ENCODE results near the gene C10orf53.
"Not testable (repeated sequence)": the region's sequence is repeated elsewhere in the genome, so short reads cannot be mapped to it uniquely, and the experiment has no call there.

C10orf53 gene

DNA sequence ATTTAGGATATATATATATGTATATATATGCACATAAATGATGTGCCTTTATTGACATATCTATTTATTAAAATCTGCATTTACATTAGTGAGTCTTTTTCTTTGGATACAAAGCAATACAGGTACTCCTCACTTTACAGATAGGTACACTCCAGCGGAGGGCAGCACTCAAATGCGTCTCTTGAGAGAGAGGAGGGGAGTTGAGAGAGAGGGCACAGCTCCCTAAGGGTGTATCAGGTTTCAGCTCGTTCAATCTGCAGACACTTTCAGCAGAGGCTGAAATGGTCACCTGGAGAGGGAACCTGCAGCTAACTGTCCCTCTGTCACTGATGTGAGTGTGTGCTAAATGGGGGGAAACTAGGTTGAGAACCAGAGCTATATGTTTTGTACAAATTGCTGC is 21.5 kb downstream of the C10orf53 start:
- DNase-seq (ENCODE audit: low read depth, low spot score) = no peak

GRCh38 chr10:49707585-49707984 is 28.1 kb downstream of the C10orf53 start:
- DNase-seq (ENCODE audit: low read depth, low spot score) = no peak
- TF ChIP-seq POLR2AphosphoS5 (IDR thresholded peaks at IDR 0.05; ENCODE audit: borderline replicate concordance, low read depth, low read length) (no peak), EZH2 (IDR thresholded peaks at IDR 0.05) (no peak), FOXP2 (optimal IDR thresholded peaks at IDR 0.05; ENCODE audit: control extremely low read depth, extremely low read length, insufficient read depth) (no peak)
- no peaks in the 10 kb centered on the region for H3K36me3 ChIP-seq (ENCODE audit: insufficient read depth, low read length)
- no peak overlapping the region for H3K9ac ChIP-seq (ENCODE audit: insufficient read length)
- no peaks in the 10 kb centered on the region for H3K9me3 ChIP-seq (ENCODE audit: low read depth, low read length)
- no peak overlapping the region for H3K4me3 ChIP-seq
- no peak overlapping the region for H3K27ac ChIP-seq

More for the DNA sequence above, 21.5 kb downstream of the C10orf53 start:
- Histone ChIP-seq H3K27ac (no peak overlapping the region), H3K36me3 (ENCODE audit: insufficient read depth, low read length) (no peaks in the 10 kb centered on the region), H3K4me3 (no peak overlapping the region), H3K9me3 (ENCODE audit: low read depth, low read length) (no peaks in the 10 kb centered on the region), H3K9ac (ENCODE audit: insufficient read length) (no peak overlapping the region)
- TF ChIP-seq POLR2AphosphoS5 (IDR thresholded peaks at IDR 0.05; ENCODE audit: borderline replicate concordance, low read depth, low read length) (no peak), FOXP2 (optimal IDR thresholded peaks at IDR 0.05; ENCODE audit: control extremely low read depth, extremely low read length, insufficient read depth) (no peak), EZH2 (IDR thresholded peaks at IDR 0.05) (no peak)

DNA sequence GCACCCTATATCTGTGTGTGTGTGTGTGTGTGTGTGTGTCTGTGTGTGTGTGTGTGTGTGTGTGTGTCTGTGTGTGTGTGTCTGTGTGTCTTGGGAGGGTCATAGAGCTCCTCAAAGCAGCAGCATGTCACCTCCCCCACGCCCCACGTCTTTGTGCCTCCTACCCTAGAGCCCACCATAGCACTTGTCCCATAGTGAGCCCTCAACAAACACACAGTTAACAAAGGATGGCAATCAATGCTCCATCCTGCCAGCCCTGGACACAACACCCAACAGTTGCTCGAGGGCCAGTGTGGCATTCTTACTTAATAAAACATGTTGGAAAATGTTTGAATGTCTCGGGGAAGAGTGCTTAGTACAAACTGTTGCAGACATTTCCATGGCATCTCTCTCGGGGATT is 30.5 kb downstream of the C10orf53 start:
- no peaks in the 10 kb centered on the region for H3K9me3 ChIP-seq (ENCODE audit: low read depth, low read length)
- H3K9ac ChIP-seq (ENCODE audit: insufficient read length) = no peak overlapping the region
- H3K27ac ChIP-seq = no peak overlapping the region
- DNase-seq (ENCODE audit: low read depth, low spot score) = no peak
- no peaks in the 10 kb centered on the region for H3K36me3 ChIP-seq (ENCODE audit: insufficient read depth, low read length)
- no peak overlapping the region for H3K4me3 ChIP-seq
- TF ChIP-seq POLR2AphosphoS5 (IDR thresholded peaks at IDR 0.05; ENCODE audit: borderline replicate concordance, low read depth, low read length) (no peak), EZH2 (IDR thresholded peaks at IDR 0.05) (no peak)

GRCh38 chr10:49710966-49711365 is 31.5 kb downstream of the C10orf53 start:
- no peaks in the 10 kb centered on the region for H3K36me3 ChIP-seq (ENCODE audit: insufficient read depth, low read length)
- no peak overlapping the region for H3K9ac ChIP-seq (ENCODE audit: insufficient read length)
- no peak for TF ChIP-seq POLR2AphosphoS5 (IDR thresholded peaks at IDR 0.05; ENCODE audit: borderline replicate concordance, low read depth, low read length)
- TF ChIP-seq EZH2 (IDR thresholded peaks at IDR 0.05) = no peak
- TF ChIP-seq FOXP2 (optimal IDR thresholded peaks at IDR 0.05; ENCODE audit: control extremely low read depth, extremely low read length, insufficient read depth) = no peak
- no peak overlapping the region for H3K27ac ChIP-seq
- no peak for DNase-seq (ENCODE audit: low read depth, low spot score)
- H3K9me3 ChIP-seq (ENCODE audit: low read depth, low read length) = no peaks in the 10 kb centered on the region
- no peak overlapping the region for H3K4me3 ChIP-seq

- Histone ChIP-seq H3K36me3 (ENCODE audit: insufficient read depth, low read length) (no peaks in the 10 kb centered on the region), H3K27ac (no peak overlapping the region), H3K4me3 (no peak overlapping the region), H3K9me3 (ENCODE audit: low read depth, low read length) (no peaks in the 10 kb centered on the region), H3K9ac (ENCODE audit: insufficient read length) (no peak overlapping the region)
- DNase-seq (ENCODE audit: low read depth, low spot score) = no peak
- no peak for TF ChIP-seq EZH2 (IDR thresholded peaks at IDR 0.05)
- no peak for TF ChIP-seq POLR2AphosphoS5 (IDR thresholded peaks at IDR 0.05; ENCODE audit: borderline replicate concordance, low read depth, low read length)
- no peak for TF ChIP-seq FOXP2 (optimal IDR thresholded peaks at IDR 0.05; ENCODE audit: control extremely low read depth, extremely low read length, insufficient read depth)
These were observed 32.0 kb downstream of the C10orf53 start for GRCh38 chr10:49711481-49711880.

GRCh38 chr10:49713266-49713665 is 33.8 kb downstream of the C10orf53 start:
- Histone ChIP-seq H3K36me3 (ENCODE audit: insufficient read depth, low read length) (no peaks in the 10 kb centered on the region), H3K9ac (ENCODE audit: insufficient read length) (no peak overlapping the region), H3K4me3 (no peak overlapping the region), H3K27ac (no peak overlapping the region), H3K9me3 (ENCODE audit: low read depth, low read length) (no peaks in the 10 kb centered on the region)
- no peak for DNase-seq (ENCODE audit: low read depth, low spot score)
- TF ChIP-seq EZH2 (IDR thresholded peaks at IDR 0.05) (no peak), POLR2AphosphoS5 (IDR thresholded peaks at IDR 0.05; ENCODE audit: borderline replicate concordance, low read depth, low read length) (no peak), FOXP2 (optimal IDR thresholded peaks at IDR 0.05; ENCODE audit: control extremely low read depth, extremely low read length, insufficient read depth) (no peak)

GRCh38 chr10:49715157-49715556 is 35.7 kb downstream of the C10orf53 start:
- H3K4me3 ChIP-seq; DNase-seq (ENCODE audit: low read depth, low spot score); H3K27ac ChIP-seq; H3K9ac ChIP-seq (ENCODE audit: insufficient read length); H3K36me3 ChIP-seq (ENCODE audit: insufficient read depth, low read length); H3K9me3 ChIP-seq (ENCODE audit: low read depth, low read length): not testable (repeated sequence)

- no peak overlapping the region for H3K4me3 ChIP-seq
- TF ChIP-seq EZH2 (IDR thresholded peaks at IDR 0.05) = no peak
- no peak for TF ChIP-seq POLR2AphosphoS5 (IDR thresholded peaks at IDR 0.05; ENCODE audit: borderline replicate concordance, low read depth, low read length)
- TF ChIP-seq FOXP2 (optimal IDR thresholded peaks at IDR 0.05; ENCODE audit: control extremely low read depth, extremely low read length, insufficient read depth) = no peak
- no peak for DNase-seq (ENCODE audit: low read depth, low spot score)
These were observed 47.1 kb downstream of the C10orf53 start for GRCh38 chr10:49726593-49726992.

DNA sequence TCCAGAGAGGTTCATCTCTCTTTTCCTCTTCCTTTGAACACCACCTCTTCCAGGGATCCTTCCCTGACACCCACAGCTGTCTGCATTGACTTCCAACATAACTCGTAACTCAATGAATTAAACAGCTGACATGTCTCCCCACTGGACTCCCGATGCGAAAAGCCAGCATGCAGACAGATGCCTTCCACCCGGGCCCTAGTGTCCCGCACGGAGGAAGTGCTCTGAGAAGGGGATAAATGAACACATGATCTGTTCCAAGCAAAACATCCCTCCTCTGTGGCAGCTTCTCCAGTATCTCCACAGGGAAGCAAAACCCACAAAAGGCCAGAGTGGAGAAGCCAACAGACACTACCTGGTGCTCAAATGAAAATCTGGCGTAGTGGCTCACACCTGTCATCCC is 54.4 kb downstream of the C10orf53 start:
- Histone ChIP-seq H3K27ac (no peak overlapping the region), H3K36me3 (ENCODE audit: insufficient read depth, low read length) (no peaks in the 10 kb centered on the region), H3K9ac (ENCODE audit: insufficient read length) (no peak overlapping the region), H3K4me3 (no peak overlapping the region), H3K9me3 (ENCODE audit: low read depth, low read length) (no peaks in the 10 kb centered on the region)
- no peak for DNase-seq (ENCODE audit: low read depth, low spot score)
- TF ChIP-seq EZH2 (IDR thresholded peaks at IDR 0.05) (no peak), FOXP2 (optimal IDR thresholded peaks at IDR 0.05; ENCODE audit: control extremely low read depth, extremely low read length, insufficient read depth) (no peak), POLR2AphosphoS5 (IDR thresholded peaks at IDR 0.05; ENCODE audit: borderline replicate concordance, low read depth, low read length) (no peak)

More at GRCh38 chr10:49726593-49726992, 47.1 kb downstream of the C10orf53 start:
- no peaks in the 10 kb centered on the region for H3K9me3 ChIP-seq (ENCODE audit: low read depth, low read length)
- no peak overlapping the region for H3K27ac ChIP-seq
- no peaks in the 10 kb centered on the region for H3K36me3 ChIP-seq (ENCODE audit: insufficient read depth, low read length)
- no peak overlapping the region for H3K9ac ChIP-seq (ENCODE audit: insufficient read length)
